ENCODE results near the gene COBL. TPM values are rescaled to one million over a fixed set of nuclear protein-coding genes. Genes with fewer than 3 reads are reported as not detected.

Gene COBL
- total RNA-seq, 3 donors from 2014 or later (not counting 1 experiment from before 2014, with no cell fraction given), result not detected

GRCh38 chr7:51103718-51104117, 212.9 kb downstream of the COBL start:
- Histone ChIP-seq H3K9me3 (ENCODE audit: control insufficient read depth, insufficient read depth, low read length) (no peaks in the 10 kb centered on the region), H3K4me3 (ENCODE audit: low read length) (no peak overlapping the region), H3K36me3 (ENCODE audit: control insufficient read depth, insufficient read depth, low read length) (no peaks in the 10 kb centered on the region), H3K4me1 (ENCODE audit: control insufficient read depth, insufficient read depth, low read length) (no peaks in the 10 kb centered on the region), H3K27me3 (ENCODE audit: control insufficient read depth, insufficient read depth, low read length) (no peaks in the 10 kb centered on the region), H3K27ac (ENCODE audit: low read length) (no peak overlapping the region)
- ATAC-seq, result no peak
- intact Hi-C loops (cut with micrococcal nuclease), result no loop called here
- no peak overlapping the region for H3K4me3 Mint-ChIP-seq
- no peaks in the 10 kb centered on the region for H3K4me1 Mint-ChIP-seq
- no peak for DNase-seq
- no peaks in the 10 kb centered on the region for H3K9me3 Mint-ChIP-seq
- 99% methylated on average over 5 of the region's 5 CpGs for WGBS (ENCODE audit: insufficient coverage)
- no peak overlapping the region for H3K27ac Mint-ChIP-seq
- TF ChIP-seq, protein P1, sequence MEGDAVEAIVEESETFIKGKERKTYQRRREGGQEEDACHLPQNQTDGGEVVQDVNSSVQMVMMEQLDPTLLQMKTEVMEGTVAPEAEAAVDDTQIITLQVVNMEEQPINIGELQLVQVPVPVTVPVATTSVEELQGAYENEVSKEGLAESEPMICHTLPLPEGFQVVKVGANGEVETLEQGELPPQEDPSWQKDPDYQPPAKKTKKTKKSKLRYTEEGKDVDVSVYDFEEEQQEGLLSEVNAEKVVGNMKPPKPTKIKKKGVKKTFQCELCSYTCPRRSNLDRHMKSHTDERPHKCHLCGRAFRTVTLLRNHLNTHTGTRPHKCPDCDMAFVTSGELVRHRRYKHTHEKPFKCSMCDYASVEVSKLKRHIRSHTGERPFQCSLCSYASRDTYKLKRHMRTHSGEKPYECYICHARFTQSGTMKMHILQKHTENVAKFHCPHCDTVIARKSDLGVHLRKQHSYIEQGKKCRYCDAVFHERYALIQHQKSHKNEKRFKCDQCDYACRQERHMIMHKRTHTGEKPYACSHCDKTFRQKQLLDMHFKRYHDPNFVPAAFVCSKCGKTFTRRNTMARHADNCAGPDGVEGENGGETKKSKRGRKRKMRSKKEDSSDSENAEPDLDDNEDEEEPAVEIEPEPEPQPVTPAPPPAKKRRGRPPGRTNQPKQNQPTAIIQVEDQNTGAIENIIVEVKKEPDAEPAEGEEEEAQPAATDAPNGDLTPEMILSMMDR (IDR thresholded peaks at IDR 0.05), result no peak
- peaks cover 0 to 12% of the 10 kb centered on the region in 2 donors for H3K27me3 Mint-ChIP-seq (ENCODE audit: low read depth in 2 of 2)
- H3K36me3 Mint-ChIP-seq, result no peaks in the 10 kb centered on the region

DNA sequence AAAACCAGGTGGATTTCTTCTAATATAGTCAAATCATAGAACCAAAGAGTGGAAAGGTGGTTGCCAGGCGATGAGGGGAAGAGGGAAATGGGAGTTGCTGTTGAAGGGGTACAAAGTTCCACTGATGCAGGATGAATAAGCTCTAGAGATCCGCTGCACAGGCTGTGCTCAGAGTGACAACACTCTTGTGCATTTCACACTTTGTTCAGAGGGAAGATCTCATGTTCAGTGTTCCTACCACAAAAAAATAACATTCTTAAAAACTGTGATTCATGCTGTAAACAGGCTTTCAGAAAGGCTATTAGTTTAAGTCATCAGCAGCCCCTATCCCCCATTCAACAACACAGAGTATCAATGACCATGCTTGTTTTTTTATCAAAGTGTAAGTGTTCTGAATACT, 213.8 kb downstream of the COBL start:
- H3K36me3 ChIP-seq (ENCODE audit: control insufficient read depth, insufficient read depth, low read length), result no peaks in the 10 kb centered on the region
- WGBS (ENCODE audit: insufficient coverage), result 86% methylated on average over 2 of the region's 2 CpGs

DNA sequence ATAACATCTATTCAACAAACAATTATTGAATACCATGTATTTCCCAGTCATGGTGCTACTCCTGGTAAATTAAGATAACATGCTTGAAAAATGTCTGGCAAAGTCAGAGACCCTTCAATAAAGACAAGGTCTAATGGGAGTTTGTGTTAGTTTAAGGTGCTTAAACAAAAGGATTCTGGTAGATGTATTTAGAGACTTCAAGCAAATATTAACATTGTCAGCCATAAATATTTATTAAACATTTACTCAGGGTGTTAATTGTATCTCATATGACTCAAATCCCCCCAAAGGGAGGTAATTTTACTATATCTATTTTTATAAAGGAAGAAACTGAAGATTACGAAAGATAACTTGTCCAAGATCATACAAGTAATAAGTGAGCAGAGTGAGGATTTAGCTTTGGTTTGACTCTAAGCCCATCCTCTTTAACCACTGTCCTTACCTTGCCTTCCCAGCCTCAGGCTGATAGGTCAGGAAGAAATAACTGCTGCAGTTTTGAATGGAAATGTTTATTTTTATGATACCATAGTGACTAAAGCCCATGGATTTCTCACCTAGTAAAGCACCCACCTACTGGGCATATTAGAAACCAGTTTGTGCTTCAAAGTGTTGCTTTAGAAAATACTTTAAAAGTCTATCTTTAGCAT, 215.4 kb downstream of the COBL start:
- no peaks in the 10 kb centered on the region for H3K36me3 Mint-ChIP-seq
- intact Hi-C loops (cut with micrococcal nuclease), result no loop called here
- TF ChIP-seq, protein P1 (IDR thresholded peaks at IDR 0.05), result no peak
- H3K4me1 ChIP-seq (ENCODE audit: control insufficient read depth, insufficient read depth, low read length), result no peaks in the 10 kb centered on the region
- H3K27me3 ChIP-seq (ENCODE audit: control insufficient read depth, insufficient read depth, low read length), result no peaks in the 10 kb centered on the region
- peaks cover 0 to 12% of the 10 kb centered on the region in 2 donors for H3K27me3 Mint-ChIP-seq (ENCODE audit: low read depth in 2 of 2)
- H3K4me3 Mint-ChIP-seq, result no peak overlapping the region
- WGBS (ENCODE audit: insufficient coverage), result no CpG with 5 or more reads among the region's 1 CpG
- no peaks in the 10 kb centered on the region for H3K9me3 ChIP-seq (ENCODE audit: control insufficient read depth, insufficient read depth, low read length)
- no peaks in the 10 kb centered on the region for H3K4me1 Mint-ChIP-seq
- DNase-seq (no peak), ATAC-seq (no peak)
- no peak overlapping the region for H3K27ac Mint-ChIP-seq
- no peaks in the 10 kb centered on the region for H3K36me3 ChIP-seq (ENCODE audit: control insufficient read depth, insufficient read depth, low read length)
- no peak overlapping the region for H3K4me3 ChIP-seq (ENCODE audit: low read length)
- H3K27ac ChIP-seq (ENCODE audit: low read length), result no peak overlapping the region
- H3K9me3 Mint-ChIP-seq, result peaks cover 0 to under 1% of the 10 kb centered on the region in 2 donors

More for the DNA sequence above, 213.8 kb downstream of the COBL start:
- H3K4me3 Mint-ChIP-seq, result no peak overlapping the region
- Histone ChIP-seq H3K4me1 (ENCODE audit: control insufficient read depth, insufficient read depth, low read length) (no peaks in the 10 kb centered on the region), H3K27ac (ENCODE audit: low read length) (no peak overlapping the region), H3K27me3 (ENCODE audit: control insufficient read depth, insufficient read depth, low read length) (no peaks in the 10 kb centered on the region), H3K4me3 (ENCODE audit: low read length) (no peak overlapping the region), H3K9me3 (ENCODE audit: control insufficient read depth, insufficient read depth, low read length) (no peaks in the 10 kb centered on the region)
- TF ChIP-seq, protein P1 (IDR thresholded peaks at IDR 0.05), result no peak
- no peaks in the 10 kb centered on the region for H3K36me3 Mint-ChIP-seq
- ATAC-seq, result no peak
- intact Hi-C loops (cut with micrococcal nuclease), result no loop called here
- peaks cover 0 to 12% of the 10 kb centered on the region in 2 donors for H3K27me3 Mint-ChIP-seq (ENCODE audit: low read depth in 2 of 2)
- H3K27ac Mint-ChIP-seq, result no peak overlapping the region
- DNase-seq, result no peak
- no peaks in the 10 kb centered on the region for H3K9me3 Mint-ChIP-seq
- H3K4me1 Mint-ChIP-seq, result no peaks in the 10 kb centered on the region

- H3K4me1 ChIP-seq (ENCODE audit: control insufficient read depth, insufficient read depth, low read length), result no peaks in the 10 kb centered on the region
- no peaks in the 10 kb centered on the region for H3K27me3 ChIP-seq (ENCODE audit: control insufficient read depth, insufficient read depth, low read length)
- Mint-ChIP-seq H3K27me3 (ENCODE audit: low read depth in 2 of 2) (peaks cover 0 to 11% of the 10 kb centered on the region in 2 donors), H3K4me1 (no peaks in the 10 kb centered on the region), H3K4me3 (no peak overlapping the region), H3K27ac (no peak overlapping the region), H3K9me3 (peaks cover 9 to 12% of the 10 kb centered on the region in 2 donors), H3K36me3 (peaks cover 21% of the 10 kb centered on the region)
- no peak overlapping the region for H3K4me3 ChIP-seq (ENCODE audit: low read length)
- ATAC-seq (no peak), DNase-seq (no peak)
- no peak overlapping the region for H3K27ac ChIP-seq (ENCODE audit: low read length)
- H3K36me3 ChIP-seq (ENCODE audit: control insufficient read depth, insufficient read depth, low read length), result no peaks in the 10 kb centered on the region
- WGBS (ENCODE audit: insufficient coverage), result 77% methylated on average over 2 of the region's 2 CpGs
- TF ChIP-seq, protein P1 (IDR thresholded peaks at IDR 0.05), result no peak
- intact Hi-C loops (cut with micrococcal nuclease), result no loop called here
- peaks cover 12% of the 10 kb centered on the region for H3K9me3 ChIP-seq (ENCODE audit: control insufficient read depth, insufficient read depth, low read length)
These were observed 226.2 kb downstream of the COBL start for GRCh38 chr7:51090411-51090810.

Measured in natural killer cell (primary cell).